Suprapubic skin (tissue), 4 donors: ENCODE results near the gene KLHL20. TPM values are rescaled to one million over a fixed set of nuclear protein-coding genes. Genes with fewer than 3 reads are reported as not detected.
"Not testable (repeated sequence)": the region's sequence is repeated elsewhere in the genome, so short reads cannot be mapped to it uniquely, and the experiment has no call there.

Experiments used
- DNase-seq, 2 donors: peaks; one replicate each; pipeline ENCODE4 v3.0.0-alpha.2; 2019; ENCODE audit warnings: low spot score in 2 of 2
- H3K27ac ChIP-seq: fragments of 200-600 bp; sonication (generic); one replicate; pipeline ENCODE4 v1.5.1; 2019
- H3K27me3 ChIP-seq: fragments of 200-600 bp; sonication (generic); one replicate; pipeline ENCODE4 v1.5.1; 2019
- H3K36me3 ChIP-seq: fragments of 200-600 bp; sonication (generic); one replicate; pipeline ENCODE4 v1.5.1; 2019
- H3K4me1 ChIP-seq: fragments of 200-600 bp; sonication (generic); one replicate; pipeline ENCODE4 v1.5.1; 2019
- H3K4me3 ChIP-seq: fragments of 200-600 bp; sonication (generic); one replicate; pipeline ENCODE4 v1.5.1; 2019; ENCODE audit warnings: mild to moderate bottlenecking
- H3K9me3 ChIP-seq: fragments of 200-600 bp; sonication (generic); one replicate; pipeline ENCODE4 v1.5.1; 2019
- CTCF ChIP-seq, 2 donors: fragments of 200-600 bp in 1 of 2; fragments of 450-650 bp in 1 of 2; sonication (generic) in 1 of 2; IDR thresholded peaks; one replicate each; pipeline ENCODE4 v1.5.1; 2016 to 2019; ENCODE audit warnings: antibody characterized with exemption in 2 of 2, mild to moderate bottlenecking in 1 of 2, moderate library complexity in 1 of 2
- EP300 ChIP-seq: sonication (generic); formaldehyde crosslinking; IDR thresholded peaks from one replicate; pipeline ENCODE4 v1.6.1; 2017; ENCODE audit warnings: antibody characterized with exemption
- POLR2A ChIP-seq, 2 donors: fragments of 450-650 bp; IDR thresholded peaks; one replicate each; pipeline ENCODE4 v1.6.1; 2017; ENCODE audit warnings: antibody characterized with exemption in 2 of 2, mild to moderate bottlenecking in 2 of 2, moderate library complexity in 2 of 2
- POLR2AphosphoS5 ChIP-seq, 3 donors: sonication (generic); formaldehyde crosslinking; IDR thresholded peaks; one replicate each; pipeline ENCODE4 v1.6.1; 2017; ENCODE audit warnings: antibody characterized with exemption in 3 of 3
- WGBS: methylation state at CpG from one replicate; pipeline ENCODE4 v1.1.5; 2018; 5-methylcytosine and 5-hydroxymethylcytosine counted together
- total RNA-seq, 4 donors: library from RNA; depleted of rRNA; stranded (reverse); fragments of >200 nt; gene quantifications; one replicate each; pipeline ENCODE4 v1.1.0, GENCODE V29; 2016

The KLHL20 gene
- total RNA-seq, 4 donors from 2014 or later: 26.3 to 34.2 (median 29.4) TPM

GRCh38 chr1:173682184-173682583, 32.6 kb upstream of the KLHL20 start:
- Histone ChIP-seq H3K36me3 (no peaks in the 10 kb centered on the region), H3K4me3 (no peak overlapping the region), H3K4me1 (no peaks in the 10 kb centered on the region), H3K9me3 (no peaks in the 10 kb centered on the region), H3K27me3 (no peaks in the 10 kb centered on the region), H3K27ac (no peak overlapping the region)
- DNase-seq: no peak
- no peak for TF ChIP-seq POLR2A (IDR thresholded peaks at IDR 0.05)
- TF ChIP-seq EP300: no peak
- no peak for TF ChIP-seq CTCF (IDR thresholded peaks at IDR 0.05)
- TF ChIP-seq POLR2AphosphoS5 (IDR thresholded peaks at IDR 0.05): no peak

- not testable (repeated sequence) for H3K9me3 ChIP-seq, H3K27me3 ChIP-seq, H3K4me1 ChIP-seq, DNase-seq, H3K27ac ChIP-seq, H3K4me3 ChIP-seq, H3K36me3 ChIP-seq
- 73% methylated on average over 4 of the region's 4 CpGs for WGBS
Measured at GRCh38 chr1:173683838-173684237, 30.9 kb upstream of the KLHL20 start.

- DNase-seq, H3K4me1 ChIP-seq, H3K4me3 ChIP-seq, H3K9me3 ChIP-seq, H3K36me3 ChIP-seq, H3K27ac ChIP-seq, H3K27me3 ChIP-seq: not testable (repeated sequence)
- WGBS: 79% methylated on average over 3 of the region's 3 CpGs
Measured at GRCh38 chr1:173685121-173685520, 29.7 kb upstream of the KLHL20 start.

- WGBS: 79% methylated on average over 2 of the region's 2 CpGs
- Histone ChIP-seq H3K4me3 (no peak overlapping the region), H3K27me3 (peaks cover 3% of the 10 kb centered on the region), H3K4me1 (no peaks in the 10 kb centered on the region), H3K9me3 (no peaks in the 10 kb centered on the region), H3K27ac (no peak overlapping the region), H3K36me3 (no peaks in the 10 kb centered on the region)
- no peak for TF ChIP-seq POLR2A (IDR thresholded peaks at IDR 0.05)
- no peak for TF ChIP-seq CTCF (IDR thresholded peaks at IDR 0.05)
- TF ChIP-seq POLR2AphosphoS5 (IDR thresholded peaks at IDR 0.05): no peak
- no peak for TF ChIP-seq EP300
- DNase-seq: no peak
Measured at GRCh38 chr1:173688300-173688699, 26.5 kb upstream of the KLHL20 start.

GRCh38 chr1:173693238-173693637, 21.5 kb upstream of the KLHL20 start:
- no peak for TF ChIP-seq POLR2AphosphoS5 (IDR thresholded peaks at IDR 0.05)
- no peak for TF ChIP-seq CTCF (IDR thresholded peaks at IDR 0.05)
- TF ChIP-seq POLR2A (IDR thresholded peaks at IDR 0.05): no peak
- no peak for TF ChIP-seq EP300
- DNase-seq: no peak
- H3K27me3 ChIP-seq: peaks cover 6% of the 10 kb centered on the region
- no peaks in the 10 kb centered on the region for H3K36me3 ChIP-seq
- no peaks in the 10 kb centered on the region for H3K4me1 ChIP-seq
- H3K27ac ChIP-seq: no peak overlapping the region
- H3K9me3 ChIP-seq: no peaks in the 10 kb centered on the region
- no peak overlapping the region for H3K4me3 ChIP-seq

GRCh38 chr1:173701299-173701698, 13.5 kb upstream of the KLHL20 start:
- not testable (repeated sequence) for H3K36me3 ChIP-seq, H3K9me3 ChIP-seq, H3K27ac ChIP-seq, DNase-seq, H3K27me3 ChIP-seq, H3K4me1 ChIP-seq, H3K4me3 ChIP-seq
- WGBS: 97% methylated on average over 6 of the region's 6 CpGs

- WGBS: 78% methylated on average over 1 of the region's 1 CpG
- Histone ChIP-seq H3K27me3 (peaks cover 4% of the 10 kb centered on the region), H3K27ac (no peak overlapping the region), H3K4me3 (no peak overlapping the region), H3K9me3 (no peaks in the 10 kb centered on the region), H3K4me1 (no peaks in the 10 kb centered on the region), H3K36me3 (no peaks in the 10 kb centered on the region)
- DNase-seq: no peak
- no peak for TF ChIP-seq POLR2AphosphoS5 (IDR thresholded peaks at IDR 0.05)
- TF ChIP-seq CTCF (IDR thresholded peaks at IDR 0.05): no peak
- TF ChIP-seq POLR2A (IDR thresholded peaks at IDR 0.05): no peak
- TF ChIP-seq EP300: no peak
Measured at GRCh38 chr1:173702736-173703135, 12.0 kb upstream of the KLHL20 start.
